Aorta (tissue), 5 donors: ENCODE measurements around the gene CPEB2. TPM values are rescaled to one million over a fixed set of nuclear protein-coding genes. Genes with fewer than 3 reads are reported as not detected.

Experiments
- ATAC-seq: fragments of 200-7000 bp; cut with Tn5 transposase; one replicate; pipeline ENCODE4 v1.9.1; 2022; ENCODE audit warnings: moderate library complexity; ENCODE audit not compliant: low FRiP score
- DNase-seq, 2 donors: peaks; one replicate each; pipeline ENCODE4 v3.0.0-alpha.2; 2020
- H3K27ac ChIP-seq, 2 donors: one replicate each; pipeline ENCODE4 v1.5.1; 2013; ENCODE audit warnings: low read length in 2 of 2, mild to moderate bottlenecking in 2 of 2, moderate library complexity in 2 of 2, control low read depth in 1 of 2, inconsistent platforms in 1 of 2, low read depth in 1 of 2
- H3K27me3 ChIP-seq, 2 donors: one replicate each; pipeline ENCODE4 v1.6.1; 2013; ENCODE audit warnings: control low read depth in 1 of 2, low read length in 1 of 2, mild to moderate bottlenecking in 1 of 2, moderate library complexity in 1 of 2; ENCODE audit not compliant: insufficient read depth in 2 of 2, control insufficient read depth in 1 of 2
- H3K36me3 ChIP-seq, 2 donors: one replicate each; pipeline ENCODE4 v1.6.1; 2013; ENCODE audit warnings: control low read depth in 1 of 2, low read length in 1 of 2, mild to moderate bottlenecking in 1 of 2; ENCODE audit not compliant: insufficient read depth in 2 of 2, control insufficient read depth in 1 of 2
- H3K4me1 ChIP-seq, 2 donors: one replicate each; pipeline ENCODE4 v1.6.1; 2013; ENCODE audit warnings: low read length in 2 of 2, control low read depth in 1 of 2, mild to moderate bottlenecking in 1 of 2, moderate library complexity in 1 of 2; ENCODE audit not compliant: insufficient read depth in 2 of 2, control insufficient read depth in 1 of 2
- H3K4me3 ChIP-seq, 2 donors: one replicate each; pipeline ENCODE4 v1.5.1; 2013; ENCODE audit warnings: low read length in 2 of 2, control low read depth in 1 of 2, mild to moderate bottlenecking in 1 of 2
- H3K9me3 ChIP-seq: one replicate; pipeline ENCODE4 v1.6.1; 2013; ENCODE audit warnings: mild to moderate bottlenecking, low read length; ENCODE audit not compliant: control insufficient read depth
- WGBS, 2 donors: extraction: QIAGEN DNeasy Blood & Tissue Kit; methylation state at CpG; one replicate each; pipeline ENCODE4 v1.1.7; 2013; 5-methylcytosine and 5-hydroxymethylcytosine counted together
- intact Hi-C, 2 donors: fragments of 100-400 bp; cut with DNase I; formaldehyde crosslinking; loops; one replicate each; pipeline versions ENCODE4 v1.14.2 to v1.15.0; 2022
- polyA plus RNA-seq, 2 donors: library from polyadenylated mRNA; stranded (reverse); fragments of 200-250 nt; gene quantifications; one replicate each; pipeline ENCODE4 v1.2.3, GENCODE V29; 2013
- total RNA-seq, 2 donors: library from RNA; stranded (reverse); fragmentation: NEBNext Ultra II Directional; extraction: Animal tissue kit (Norgen Biotek cat#: 25700); gene quantifications; one replicate each; pipeline ENCODE4 v1.2.1, GENCODE V29; 2021
- donor health status: healthy with polysubstance abuse.
- donor health status: Bipolar disorder and iron deficiency.
- donor health status: DM: no; HTN: no; CAD: no.
- donor health status: DM: no; HTN: no; CAD: no.
- donor health status: DM: yes; HTN: yes; CAD: no.

CPEB2 gene
- total and polyA plus RNA-seq, 4 donors = 5.8 to 57.0 (median 19.7) TPM

DNA sequence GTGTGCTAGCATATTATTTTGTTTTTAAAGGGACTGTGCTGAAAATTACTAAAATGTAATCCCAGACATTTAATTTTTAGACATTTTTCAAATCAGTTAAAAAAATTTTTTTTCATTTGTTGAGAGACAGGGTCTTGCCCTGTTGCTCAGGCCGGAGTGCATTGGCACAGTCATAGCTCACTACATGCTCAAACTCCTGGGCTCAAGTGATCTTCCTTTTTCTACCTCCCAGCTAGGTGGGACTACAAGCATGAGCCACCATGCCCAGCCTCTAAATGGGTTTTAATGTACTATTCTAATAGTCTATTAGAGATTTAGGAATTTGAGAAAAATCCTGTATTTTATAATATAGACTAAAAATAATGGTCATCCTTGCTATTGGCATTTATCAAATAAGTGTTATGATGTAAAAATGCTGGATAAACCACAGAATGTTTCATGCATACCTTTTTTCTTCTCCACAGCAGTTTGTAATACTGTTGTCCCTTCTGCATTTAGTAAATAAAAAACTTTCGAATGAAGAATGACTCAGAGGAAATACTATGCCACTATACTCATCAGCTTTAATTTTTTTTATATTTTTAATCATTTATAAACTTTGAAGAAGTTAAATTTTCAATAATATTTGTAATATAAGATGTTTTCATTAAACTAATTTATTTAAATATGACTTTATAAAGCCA is 29.9 kb downstream of the CPEB2 start:
- H3K9me3 ChIP-seq = no peaks in the 10 kb centered on the region
- no peak for DNase-seq
- H3K4me3 ChIP-seq = no peak overlapping the region
- 16 to 22% methylated on average over 2 of the region's 2 CpGs for WGBS, 2 donors
- intact Hi-C loops = no loop called here
- no peak for ATAC-seq
- no peaks in the 10 kb centered on the region for H3K27me3 ChIP-seq
- no peaks in the 10 kb centered on the region for H3K36me3 ChIP-seq
- peaks cover 0 to 3% of the 10 kb centered on the region in 2 donors for H3K4me1 ChIP-seq
- H3K27ac ChIP-seq = no peak overlapping the region

DNA sequence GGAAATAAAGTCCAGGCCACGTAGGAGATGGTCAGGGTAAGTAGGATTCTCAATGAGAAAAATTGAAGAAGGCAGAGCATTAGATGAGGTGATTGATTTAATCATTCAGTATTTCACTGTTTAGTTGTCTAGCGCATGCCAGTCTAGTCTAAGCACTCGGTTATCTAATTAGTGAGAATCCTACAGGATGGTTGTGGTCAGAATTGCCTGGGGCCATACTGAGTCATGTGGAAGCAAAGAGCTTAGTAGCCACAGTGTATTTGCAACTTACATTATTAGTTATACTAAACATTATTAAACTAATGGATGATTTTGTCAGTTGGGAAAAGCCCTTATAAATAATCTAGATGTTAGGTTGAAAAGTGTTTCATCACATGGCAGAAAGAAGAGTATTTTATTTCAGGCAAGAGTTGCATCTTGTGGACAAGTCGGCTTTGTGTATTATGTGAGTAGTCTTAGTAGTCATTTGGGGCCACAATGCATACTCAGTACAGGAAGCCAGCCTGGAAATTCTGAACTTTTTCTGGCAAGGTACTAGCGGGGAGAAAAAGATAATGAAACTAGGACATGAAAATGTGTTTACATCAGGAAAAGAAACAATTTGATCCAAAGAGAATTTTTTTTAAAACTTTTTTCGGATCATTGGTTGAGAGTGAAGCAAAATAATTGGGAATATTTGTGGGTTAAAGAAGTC is 31.9 kb downstream of the CPEB2 start:
- ATAC-seq = no peak
- Histone ChIP-seq H3K4me3 (no peak overlapping the region), H3K36me3 (no peaks in the 10 kb centered on the region), H3K4me1 (peaks cover 0 to 3% of the 10 kb centered on the region in 2 donors), H3K27me3 (no peaks in the 10 kb centered on the region), H3K9me3 (no peaks in the 10 kb centered on the region), H3K27ac (no peak overlapping the region)
- intact Hi-C loops = no loop called here
- 78 to 83% methylated on average over 6 of the region's 6 CpGs for whole genome bisulfite sequencing, 2 donors
- no peak for DNase-seq

DNA sequence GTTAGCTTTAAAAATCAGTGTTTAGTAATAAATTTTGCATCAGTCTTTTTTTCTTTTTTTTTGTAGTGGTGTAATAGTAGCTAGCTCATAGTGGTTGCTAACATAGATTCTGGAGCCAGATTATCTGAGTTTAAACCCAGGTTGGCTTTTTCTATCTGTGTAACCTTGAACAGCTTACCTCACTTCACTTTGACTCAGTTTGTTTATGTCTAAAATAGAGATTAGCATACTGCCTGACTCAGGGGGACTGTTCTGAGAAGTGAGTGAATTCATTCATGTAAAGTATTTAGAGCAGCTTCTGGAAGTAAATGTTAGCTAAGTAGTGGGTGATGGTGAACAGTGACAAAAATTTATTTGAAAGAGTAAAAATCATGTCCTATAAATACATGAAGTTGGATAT is 32.9 kb downstream of the CPEB2 start:
- Histone ChIP-seq H3K4me1 (peaks cover 0 to 3% of the 10 kb centered on the region in 2 donors), H3K36me3 (no peaks in the 10 kb centered on the region), H3K27ac (no peak overlapping the region), H3K27me3 (no peaks in the 10 kb centered on the region), H3K9me3 (no peaks in the 10 kb centered on the region), H3K4me3 (no peak overlapping the region)
- DNase-seq (no peak), ATAC-seq (no peak)
- intact Hi-C loops = no loop called here

DNA sequence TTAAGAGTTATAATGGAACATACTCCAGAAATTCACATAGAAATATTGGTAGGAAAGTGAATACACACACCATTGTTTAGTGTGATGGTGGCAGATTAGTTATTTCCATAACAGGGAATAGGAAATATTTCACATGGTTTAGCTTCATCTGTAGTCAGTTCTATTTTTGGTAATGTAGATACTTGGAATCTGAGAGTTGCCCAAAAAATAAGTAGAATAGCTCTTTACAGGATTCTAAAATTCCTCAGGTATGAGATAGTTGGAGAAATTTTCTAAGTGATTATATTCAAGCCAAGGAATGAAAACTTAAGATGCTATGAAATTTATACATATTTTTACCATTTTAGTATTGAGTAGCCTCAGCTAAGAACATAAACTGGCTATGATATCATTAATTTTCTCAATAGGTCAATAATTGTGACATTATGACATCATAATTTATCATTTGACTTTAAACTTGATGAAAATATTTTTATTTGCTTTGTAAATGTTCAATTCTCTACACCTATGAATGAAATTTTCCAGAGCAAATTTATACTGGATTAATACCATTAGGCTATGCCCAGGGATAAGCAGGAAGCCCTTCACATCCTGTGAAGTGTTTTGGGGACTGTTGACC is 35.8 kb downstream of the CPEB2 start:
- Histone ChIP-seq H3K27me3 (no peaks in the 10 kb centered on the region), H3K4me1 (peaks cover 0 to 3% of the 10 kb centered on the region in 2 donors), H3K9me3 (no peaks in the 10 kb centered on the region), H3K36me3 (no peaks in the 10 kb centered on the region), H3K4me3 (no peak overlapping the region), H3K27ac (no peak overlapping the region)
- ATAC-seq (no peak), DNase-seq (no peak)
- intact Hi-C loops = no loop called here

DNA sequence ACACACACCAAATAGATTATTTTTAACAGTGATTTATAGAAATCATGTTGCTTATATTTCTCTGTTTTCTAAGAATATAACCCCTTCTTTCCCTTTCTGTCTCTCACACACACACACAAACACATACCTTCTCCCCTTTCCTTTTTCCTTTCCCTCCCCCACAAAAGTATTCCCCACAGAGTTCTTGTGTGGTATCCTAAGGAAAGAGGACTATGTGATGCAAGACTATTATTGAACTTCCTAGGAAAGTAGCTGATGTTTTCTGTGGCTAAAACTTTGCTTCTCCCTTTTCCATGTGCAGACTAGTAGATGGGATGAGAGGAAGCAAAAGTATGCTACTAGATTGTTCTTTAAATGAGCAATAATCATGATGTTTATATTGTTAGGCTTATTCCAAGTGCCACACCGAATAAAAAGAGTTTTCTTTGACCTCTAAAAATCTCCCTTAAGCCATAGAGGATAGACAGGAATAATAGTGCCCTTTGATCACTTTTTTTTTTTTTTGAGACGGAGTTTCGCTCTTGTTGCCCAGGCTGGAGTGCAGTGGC is 38.7 kb downstream of the CPEB2 start:
- Histone ChIP-seq H3K36me3 (no peaks in the 10 kb centered on the region), H3K9me3 (no peaks in the 10 kb centered on the region), H3K4me3 (no peak overlapping the region), H3K4me1 (peaks cover 0 to 3% of the 10 kb centered on the region in 2 donors), H3K27me3 (no peaks in the 10 kb centered on the region), H3K27ac (no peak overlapping the region)
- intact Hi-C loops = loop anchor here in 1 of 2 donors (5.0 kb wide), 1 partner anchor 34 kb away; no protein-coding TSS in a partner anchor
- no peak for ATAC-seq
- DNase-seq = no peak
- WGBS, 2 donors = 85 to 87% methylated on average over 3 of the region's 3 CpGs

DNA sequence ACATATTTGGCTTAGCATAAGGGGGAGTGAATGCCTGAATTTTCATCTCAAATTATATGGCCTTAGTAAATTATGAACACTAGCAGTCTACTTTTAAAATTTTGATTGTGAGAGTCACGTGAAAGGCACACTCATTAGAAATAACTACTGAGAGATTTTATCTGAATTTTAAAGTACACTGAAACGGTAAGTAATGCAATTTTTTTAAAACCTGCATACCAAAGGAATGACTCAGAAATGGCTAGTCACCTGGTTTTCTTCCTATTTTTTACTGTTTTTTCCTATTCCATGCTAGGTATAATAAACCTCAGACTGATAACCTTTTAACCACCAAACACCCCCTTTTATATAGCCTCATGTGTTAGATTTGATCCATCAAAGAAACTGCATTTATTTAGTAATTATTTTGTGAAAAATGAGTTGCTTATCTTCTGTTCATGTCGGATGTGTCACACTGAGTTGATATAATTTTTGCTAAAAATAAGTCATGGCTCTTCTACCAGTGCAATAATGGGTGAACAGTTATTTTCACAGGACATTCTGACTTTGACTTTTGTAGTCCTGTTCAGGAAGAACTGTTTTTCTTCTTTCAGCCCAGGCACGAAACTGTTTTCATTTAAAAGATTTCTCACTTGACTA is 40.4 kb downstream of the CPEB2 start:
- H3K4me3 ChIP-seq = no peak overlapping the region
- ATAC-seq (no peak), DNase-seq (no peak)
- no peaks in the 10 kb centered on the region for H3K27me3 ChIP-seq
- no peaks in the 10 kb centered on the region for H3K36me3 ChIP-seq
- H3K27ac ChIP-seq = no peak overlapping the region
- 10 to 14% methylated on average over 4 of the region's 4 CpGs for WGBS, 2 donors
- H3K9me3 ChIP-seq = no peaks in the 10 kb centered on the region
- peaks cover 0 to 3% of the 10 kb centered on the region in 2 donors for H3K4me1 ChIP-seq
- intact Hi-C loops = loop anchor here in 1 of 2 donors (5.0 kb wide), 1 partner anchor 35 kb away; no protein-coding TSS in a partner anchor

DNA sequence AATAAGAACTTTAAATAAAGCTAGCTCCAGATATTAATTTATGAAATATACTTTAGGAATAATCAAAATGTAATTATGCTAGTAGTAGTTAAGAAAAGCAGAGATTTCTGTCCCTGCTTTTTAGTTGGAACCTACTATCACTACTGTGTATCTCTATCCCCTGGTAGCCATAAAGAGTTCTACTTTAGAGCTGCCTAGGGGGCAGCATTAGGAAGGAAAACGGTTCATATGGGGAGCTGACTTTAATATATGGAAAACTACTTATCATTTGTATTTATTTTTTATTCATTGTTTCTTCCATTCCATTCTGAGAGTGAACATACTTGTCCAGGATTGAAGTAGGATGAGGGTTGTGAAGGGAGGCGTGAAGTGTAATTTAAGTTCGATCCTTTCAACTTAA is 40.9 kb downstream of the CPEB2 start:
- Histone ChIP-seq H3K4me3 (no peak overlapping the region), H3K9me3 (no peaks in the 10 kb centered on the region), H3K4me1 (peaks cover 0 to 3% of the 10 kb centered on the region in 2 donors), H3K27ac (no peak overlapping the region), H3K36me3 (no peaks in the 10 kb centered on the region), H3K27me3 (no peaks in the 10 kb centered on the region)
- ATAC-seq (no peak), DNase-seq (no peak)
- intact Hi-C loops = loop anchor here in 1 of 2 donors (5.0 kb wide), 1 partner anchor 36 kb away; no protein-coding TSS in a partner anchor
- WGBS, 2 donors = 74 to 76% methylated on average over 3 of the region's 3 CpGs

DNA sequence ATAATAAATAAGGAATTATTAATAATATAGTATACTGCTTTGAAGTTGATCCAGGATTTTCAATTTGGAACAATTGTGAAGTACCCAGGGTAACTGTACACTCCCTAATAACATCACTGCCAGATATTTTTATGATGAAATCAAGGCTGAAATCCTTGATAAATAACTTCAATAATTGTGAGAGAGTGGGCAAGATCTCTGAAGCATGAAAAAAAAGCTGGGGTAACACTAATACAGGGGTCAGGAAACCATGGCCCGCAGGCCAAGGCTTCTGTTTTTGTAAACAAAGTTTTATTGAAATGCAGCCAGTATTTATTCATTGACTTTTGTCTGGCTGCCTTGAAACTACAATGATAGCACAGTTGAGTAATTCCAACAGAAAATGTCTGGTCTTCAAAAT is 41.6 kb downstream of the CPEB2 start:
- H3K9me3 ChIP-seq = no peaks in the 10 kb centered on the region
- ATAC-seq = no peak
- H3K4me1 ChIP-seq = peaks cover 0 to 3% of the 10 kb centered on the region in 2 donors
- intact Hi-C loops = loop anchor here in 1 of 2 donors (5.0 kb wide), 1 partner anchor 37 kb away; no protein-coding TSS in a partner anchor
- peak overlapping the region in 1 of 2 donors; percentile 43 for H3K27ac ChIP-seq
- H3K4me3 ChIP-seq = no peak overlapping the region
- DNase-seq = no peak
- WGBS, 2 donors = 37 to 39% methylated on average over 1 of the region's 1 CpG
- H3K36me3 ChIP-seq = no peaks in the 10 kb centered on the region
- no peaks in the 10 kb centered on the region for H3K27me3 ChIP-seq
